HG03575 (cell line): ENCODE data around the gene PABPN1L.

Experiments used
- ATAC-seq: cut with Tn5 transposase; IDR thresholded peaks from one replicate; pipeline ENCODE4 v1.9.1; 2021; ENCODE audit not compliant: unreplicated experiment, insufficient number of reproducible peaks, low FRiP score; ENCODE audit errors: extremely low read depth

Gene PABPN1L

DNA sequence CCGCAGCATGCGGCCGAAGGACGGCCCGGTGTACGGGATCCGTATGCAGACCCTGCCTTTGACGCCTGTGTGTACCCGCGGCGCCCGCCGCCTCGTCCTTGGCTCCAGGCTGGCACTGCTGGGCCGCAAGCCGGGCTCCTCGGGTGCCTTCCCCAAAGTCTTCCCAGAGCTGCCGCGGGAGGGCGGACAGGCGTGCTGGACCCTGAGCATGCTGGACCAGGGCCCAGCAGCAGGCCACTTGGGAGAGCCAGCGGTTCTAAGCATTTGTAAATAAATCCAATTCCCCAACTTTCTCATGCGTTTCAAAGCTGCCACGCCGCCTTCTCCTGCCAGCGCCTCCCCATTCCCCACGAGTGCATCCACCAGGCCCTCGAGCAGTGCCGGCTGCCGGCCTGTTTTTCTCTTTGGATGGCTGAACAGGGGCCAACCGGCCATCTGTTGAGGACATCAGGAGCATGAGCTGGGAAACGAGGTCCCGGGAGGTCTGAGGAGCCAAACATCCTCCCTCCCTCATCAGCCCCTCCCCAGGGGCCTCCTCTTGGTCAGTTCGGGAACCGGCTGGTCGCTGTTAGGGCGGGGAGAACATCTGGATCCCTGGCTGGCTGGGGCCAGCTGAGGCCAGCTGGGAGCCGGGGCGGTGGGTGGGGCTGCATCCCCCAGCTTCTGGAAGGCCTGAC is 20.5 kb upstream of the PABPN1L start:
- ATAC-seq, result no peak

DNA sequence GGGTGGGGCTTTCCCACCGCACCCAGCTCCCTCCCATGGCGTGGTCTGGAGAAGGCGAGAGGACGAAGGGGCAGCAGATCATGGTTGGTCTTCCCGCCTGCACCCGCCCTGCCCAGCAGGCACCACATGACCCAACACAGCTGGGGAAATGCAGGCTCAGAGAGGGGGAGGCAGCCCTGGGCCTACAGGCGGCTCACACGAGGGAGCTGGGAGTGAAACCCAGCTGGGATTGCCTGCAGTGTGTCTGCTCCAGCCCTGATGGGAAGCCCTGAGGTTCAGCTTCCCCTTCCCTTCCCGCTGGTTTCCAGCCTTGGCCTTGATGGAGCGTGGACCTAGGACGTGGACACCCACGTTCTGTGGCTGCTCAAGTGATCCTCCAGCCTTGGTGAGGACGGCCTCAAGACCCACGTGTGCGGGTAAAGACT is 20.0 kb upstream of the PABPN1L start:
- ATAC-seq, result no peak

DNA sequence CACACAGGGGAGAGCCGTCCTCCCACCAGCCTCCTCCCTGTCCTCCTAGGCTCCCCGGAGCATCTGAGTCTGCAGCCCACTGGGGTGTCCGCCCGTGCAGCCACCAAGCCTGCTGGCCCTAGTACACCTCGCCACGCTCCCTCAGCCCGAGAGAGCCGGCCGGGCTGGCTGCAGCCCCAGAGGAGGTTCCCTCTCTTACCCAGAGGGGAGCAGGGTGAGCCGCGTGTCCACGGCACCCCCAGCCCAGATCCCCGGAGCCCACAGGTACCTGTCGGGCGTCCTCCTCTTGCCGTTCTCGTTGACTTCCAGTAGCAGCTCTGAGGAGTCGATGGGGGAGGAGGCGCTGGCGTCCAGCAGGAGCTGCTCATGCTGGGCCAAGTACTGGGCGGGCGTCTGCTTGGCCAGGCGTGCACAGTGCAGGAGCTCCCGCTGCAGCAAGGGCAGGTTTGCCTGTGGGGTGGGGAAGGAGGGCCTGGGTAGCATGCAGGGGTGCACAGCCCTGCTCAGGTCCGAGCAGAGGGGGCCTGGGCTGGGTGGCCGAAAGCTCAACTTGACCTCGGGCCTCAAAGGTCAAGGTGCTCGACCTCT is 19.3 kb upstream of the PABPN1L start:
- no peak for ATAC-seq

DNA sequence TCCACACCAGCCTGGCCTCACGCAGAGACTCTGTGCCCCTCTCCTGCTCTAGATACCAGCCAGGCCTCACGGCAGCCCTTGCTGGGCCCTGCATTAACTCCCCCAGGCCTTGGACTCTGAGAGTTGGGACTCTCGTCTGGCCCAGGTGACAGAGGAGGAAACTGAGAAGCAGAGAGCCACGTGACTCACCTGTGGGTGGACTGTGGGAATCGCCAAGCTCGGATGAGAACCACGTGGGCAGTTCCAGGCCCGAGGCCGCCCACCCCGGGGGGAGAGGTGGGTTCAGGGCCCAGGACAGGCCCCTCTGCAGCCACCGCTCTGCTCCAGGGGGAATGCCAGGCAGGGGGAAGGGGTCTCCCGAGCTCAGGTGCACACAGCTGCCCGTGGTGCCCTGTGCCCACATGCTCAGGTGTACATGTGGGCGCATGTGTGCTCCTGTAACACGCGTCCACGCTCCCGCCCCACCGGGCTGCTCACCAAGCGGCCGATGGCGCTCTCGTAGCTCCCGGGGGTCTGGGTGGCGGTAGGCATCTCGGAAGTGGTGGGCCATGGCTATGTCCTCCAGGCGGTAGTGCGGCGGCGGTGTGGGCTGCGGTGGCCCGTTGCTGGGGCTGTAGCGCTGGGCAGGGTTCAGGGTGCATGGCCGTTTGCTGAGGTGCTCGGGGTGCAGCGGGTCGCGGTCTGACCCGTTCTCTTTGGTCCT is 18.3 kb upstream of the PABPN1L start:
- ATAC-seq, result no peak

DNA sequence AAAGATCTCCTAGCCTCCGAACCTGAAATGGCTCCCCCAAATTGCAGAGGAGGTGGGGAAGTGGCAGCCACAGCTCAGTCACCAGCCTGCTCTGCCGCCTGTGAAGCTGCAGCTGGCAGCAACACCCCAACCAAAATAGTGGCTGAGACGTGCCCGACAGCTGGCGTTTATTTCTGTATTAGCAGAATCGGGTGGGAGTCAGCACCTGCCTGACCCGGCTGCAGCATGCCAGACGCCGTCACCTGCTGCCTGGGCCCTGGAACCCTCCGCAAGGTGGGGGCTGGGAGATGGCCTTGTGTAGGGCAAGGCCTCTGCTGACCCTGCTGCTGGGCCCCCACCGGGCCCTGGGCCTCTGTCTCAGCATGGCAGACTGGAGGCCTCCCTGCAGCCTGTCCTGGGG is 17.5 kb upstream of the PABPN1L start:
- no peak for ATAC-seq

DNA sequence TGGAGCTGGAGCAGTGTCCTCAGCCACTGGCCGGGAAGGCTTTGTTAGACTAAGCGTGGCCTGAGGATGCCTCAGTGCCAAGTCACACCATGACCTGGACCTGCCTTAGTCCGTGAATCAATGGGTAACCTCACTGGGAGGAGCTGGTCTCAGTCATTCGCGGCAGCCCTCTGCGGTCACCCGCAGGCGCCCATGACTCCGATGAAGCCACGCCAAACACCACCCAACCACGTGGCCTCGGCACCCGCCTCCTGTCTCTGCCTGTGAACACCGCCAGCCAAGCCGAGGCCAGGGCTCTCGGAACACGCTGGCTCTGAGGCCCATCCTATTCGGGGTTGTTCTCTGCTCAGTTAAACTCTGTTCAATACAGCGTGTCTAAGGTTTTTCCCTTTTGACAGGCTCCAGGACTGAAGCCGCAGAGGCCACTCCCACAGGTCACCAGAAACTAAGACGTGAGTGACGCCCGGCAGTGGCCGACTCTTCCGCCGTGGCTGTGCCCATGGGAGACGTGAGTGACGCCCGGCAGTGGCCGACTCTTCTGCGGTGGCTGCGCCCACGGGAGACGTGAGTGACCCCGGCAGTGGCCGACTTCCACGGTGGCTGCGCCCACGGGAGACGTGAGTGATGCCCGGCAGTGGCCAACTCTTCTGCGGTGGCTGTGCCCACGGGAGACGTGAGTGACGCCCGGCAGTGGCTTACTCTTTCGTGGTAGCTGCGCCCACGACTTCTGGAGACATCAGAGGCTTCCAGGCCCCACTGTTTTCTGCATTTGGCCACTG is 16.8 kb upstream of the PABPN1L start:
- ATAC-seq, result no peak

DNA sequence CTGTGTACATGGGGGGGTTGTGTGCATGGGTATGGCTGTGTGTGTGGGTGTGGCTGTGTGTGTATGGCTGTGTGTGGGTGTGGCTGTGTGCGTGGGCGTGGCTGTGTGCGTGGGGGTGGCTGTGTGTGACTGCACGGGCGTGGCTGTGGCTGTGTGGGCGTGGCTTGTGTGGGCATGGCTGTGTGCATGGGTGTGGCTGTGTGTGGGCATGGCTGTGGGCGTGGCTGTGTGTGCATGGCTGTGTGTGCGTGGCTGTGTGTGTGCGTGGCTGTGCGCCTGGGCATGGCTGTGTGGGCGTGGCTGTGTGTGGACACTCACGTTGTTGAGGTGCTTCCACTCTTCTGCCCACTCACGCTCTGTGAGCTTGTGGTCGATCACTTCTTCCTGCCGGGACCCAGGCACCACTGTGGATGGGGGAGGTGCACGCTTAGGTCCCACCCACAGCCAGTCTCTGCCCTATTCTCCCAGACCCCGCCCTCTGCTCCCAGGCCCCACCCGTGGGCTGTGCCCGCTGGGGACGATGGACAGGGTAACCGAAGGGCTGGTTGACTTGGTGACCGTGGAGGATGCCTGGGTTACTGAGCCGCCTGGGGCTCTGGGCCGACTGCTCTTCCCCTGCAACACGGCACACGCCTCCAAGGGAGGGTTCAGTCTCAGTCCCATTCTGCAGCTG is 16.0 kb upstream of the PABPN1L start:
- ATAC-seq, result no peak

DNA sequence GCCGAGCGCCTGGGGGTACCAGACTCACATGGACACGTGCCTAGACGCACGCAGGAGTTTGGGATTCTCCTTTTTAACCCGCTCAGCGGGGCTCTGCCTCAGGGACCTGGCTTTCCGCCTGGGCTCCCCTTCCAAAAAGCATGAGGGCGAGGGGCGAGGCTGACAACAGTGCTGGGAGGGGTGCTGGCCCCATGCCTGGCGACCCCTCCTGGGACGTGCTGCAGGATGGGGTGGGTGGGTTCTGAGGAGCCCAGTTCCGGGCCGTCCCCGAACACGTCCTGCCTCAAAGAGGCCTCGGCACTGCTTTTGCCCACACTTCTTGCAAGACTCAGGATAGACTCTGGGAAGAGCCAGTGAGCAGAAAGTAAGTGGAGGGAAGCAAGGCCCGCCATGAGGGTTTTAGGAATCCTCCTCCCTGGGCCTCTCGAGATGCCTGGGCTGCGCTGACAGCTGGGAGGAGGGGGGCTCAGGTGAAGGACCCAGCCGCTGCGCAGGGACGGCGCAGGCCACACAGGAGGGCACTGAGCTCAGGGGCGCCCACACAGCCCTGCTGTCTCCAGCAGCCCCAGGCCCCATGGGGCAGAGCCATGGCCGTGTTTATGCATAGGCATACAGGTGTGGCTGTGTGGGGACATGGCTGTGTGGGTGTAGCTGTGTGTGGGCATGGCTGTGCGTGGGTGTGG is 15.4 kb upstream of the PABPN1L start:
- no peak for ATAC-seq

DNA sequence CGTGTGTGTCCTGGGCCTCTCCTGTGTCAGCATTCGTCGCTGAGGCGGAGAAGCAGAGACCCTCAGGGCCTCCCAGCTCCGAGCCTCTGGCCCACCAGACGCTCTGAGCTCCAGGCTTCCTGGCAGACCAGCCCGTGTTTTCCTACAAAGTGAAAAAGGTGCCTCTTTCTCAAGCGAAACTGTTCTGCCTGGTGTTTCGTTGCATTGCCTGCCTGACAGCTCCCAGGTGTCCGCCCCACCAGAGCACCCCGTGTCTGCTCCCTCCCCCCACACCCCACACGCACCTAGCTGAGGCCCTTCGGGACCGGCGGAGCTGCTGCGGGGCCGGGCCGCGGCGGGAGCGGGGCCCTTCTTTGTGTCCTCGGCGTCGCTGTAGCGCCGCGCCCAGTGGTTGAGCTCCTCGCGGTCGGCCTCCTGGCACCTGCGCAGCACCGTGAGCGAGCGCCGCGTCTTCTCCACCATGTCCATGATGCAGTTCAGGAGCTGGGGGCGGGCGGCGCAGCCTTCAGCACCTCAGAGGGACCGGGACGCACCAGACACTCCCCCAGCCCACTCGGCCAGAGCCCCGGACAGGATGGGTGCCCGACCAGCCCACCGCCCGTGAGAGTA is 14.7 kb upstream of the PABPN1L start:
- ATAC-seq, result no peak

DNA sequence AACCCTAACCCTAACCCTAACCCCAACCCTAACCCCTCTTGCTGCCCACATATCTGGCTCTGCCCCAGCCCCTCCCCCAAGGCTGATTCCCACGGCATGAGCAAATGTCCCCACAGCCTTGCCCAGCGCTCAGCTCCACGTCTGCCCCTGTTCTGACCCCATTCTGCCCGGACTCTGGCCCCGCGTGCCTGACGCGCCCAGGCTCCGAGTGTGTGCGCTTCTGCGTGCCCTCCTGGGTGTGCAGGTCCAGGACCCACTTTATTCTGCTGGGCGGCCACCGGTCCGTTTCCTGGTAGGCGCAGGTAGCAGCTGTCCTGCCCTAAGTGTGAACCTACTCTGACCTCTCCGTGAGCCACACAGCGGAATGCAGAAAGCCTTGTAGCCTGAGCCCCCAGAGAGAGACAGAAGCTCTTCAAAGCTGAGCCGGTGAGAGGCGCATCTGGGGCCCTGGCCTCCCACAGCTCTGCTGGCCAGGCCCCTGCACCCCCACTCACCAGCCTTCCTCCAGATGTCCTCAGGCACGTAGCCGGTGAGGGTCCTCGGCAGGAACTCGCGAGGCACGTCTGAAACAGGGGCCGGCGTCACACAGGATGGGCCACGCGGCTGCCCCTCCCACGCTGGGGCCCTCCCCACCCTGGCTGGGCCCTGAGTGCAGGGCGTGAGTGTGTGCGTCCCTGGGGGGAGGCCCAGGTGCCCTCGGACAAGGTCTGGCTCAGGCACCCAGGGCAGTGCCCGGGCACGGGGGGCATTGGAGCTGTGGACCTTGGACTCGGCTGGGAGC is 14.0 kb upstream of the PABPN1L start:
- ATAC-seq, result no peak

DNA sequence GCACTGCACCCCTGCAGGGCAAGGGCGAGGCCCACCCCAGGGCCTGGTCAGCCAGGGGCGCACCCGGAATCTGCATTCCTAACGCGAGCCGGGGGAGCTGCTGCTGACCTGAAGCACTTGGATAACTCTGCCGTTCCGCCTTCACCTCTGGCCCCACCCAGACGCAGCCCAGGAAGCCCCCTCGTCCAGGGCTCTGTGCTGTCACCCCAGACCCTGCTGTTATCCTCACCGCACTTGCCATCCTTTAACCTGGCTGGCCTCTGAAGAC is 13.3 kb upstream of the PABPN1L start:
- no peak for ATAC-seq

DNA sequence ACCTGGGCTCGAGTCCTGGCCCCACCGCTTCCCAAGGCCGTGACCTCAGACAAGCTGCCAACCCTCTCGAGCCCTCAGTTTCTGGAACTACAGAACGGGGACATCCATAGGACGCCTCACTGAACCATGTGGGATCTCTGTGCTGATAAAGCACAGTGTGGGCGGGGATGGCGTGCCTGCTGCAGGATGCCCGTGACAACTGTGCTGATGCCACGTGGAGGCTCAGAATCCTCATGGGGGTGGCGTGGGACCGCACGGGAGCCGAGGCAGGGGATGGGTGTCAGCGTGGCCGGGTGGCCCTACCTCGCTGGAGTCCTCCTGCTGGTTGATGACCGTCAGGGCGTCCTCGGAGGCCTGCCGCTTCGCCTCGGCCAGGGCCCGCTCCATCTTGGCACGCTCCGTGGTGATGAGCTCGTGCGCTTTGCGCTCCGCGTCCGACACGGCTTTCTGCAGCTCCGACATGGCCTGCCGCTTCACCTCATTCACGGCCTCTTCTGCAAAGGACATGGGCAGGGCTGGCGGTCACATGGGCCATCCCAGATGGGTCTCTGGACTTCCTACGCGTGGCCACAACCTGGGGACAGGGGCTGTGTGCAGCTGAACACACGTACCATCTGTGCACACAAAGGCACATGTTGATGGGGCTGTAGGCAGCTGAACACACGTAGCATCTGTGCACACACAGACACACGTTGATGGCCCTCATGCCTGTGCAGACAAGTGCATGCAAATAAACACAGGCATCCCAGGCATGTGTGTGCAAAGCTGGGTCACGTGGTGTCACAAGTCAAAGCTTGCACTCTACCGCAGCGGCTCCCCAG is 12.7 kb upstream of the PABPN1L start:
- no peak for ATAC-seq

DNA sequence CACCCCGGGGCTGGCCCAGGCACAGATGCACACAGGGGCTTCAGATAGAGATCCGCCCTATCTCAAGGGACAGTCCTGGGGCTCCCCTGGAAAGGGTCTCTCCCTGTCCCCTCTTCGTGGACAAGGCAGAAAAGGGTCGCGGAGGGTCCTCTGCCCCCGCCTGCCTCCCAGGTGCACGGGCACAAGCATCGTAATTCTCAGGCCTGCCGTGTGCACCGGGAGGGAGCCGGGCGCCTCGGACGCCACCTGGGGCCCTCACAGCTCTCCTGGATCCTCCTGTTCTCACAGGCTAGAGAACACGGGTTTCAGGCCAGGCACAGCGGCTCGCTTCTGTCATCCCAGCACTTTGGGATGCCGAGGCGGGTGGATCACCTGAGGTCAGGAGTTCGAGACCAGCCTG is 11.9 kb upstream of the PABPN1L start:
- no peak for ATAC-seq

DNA sequence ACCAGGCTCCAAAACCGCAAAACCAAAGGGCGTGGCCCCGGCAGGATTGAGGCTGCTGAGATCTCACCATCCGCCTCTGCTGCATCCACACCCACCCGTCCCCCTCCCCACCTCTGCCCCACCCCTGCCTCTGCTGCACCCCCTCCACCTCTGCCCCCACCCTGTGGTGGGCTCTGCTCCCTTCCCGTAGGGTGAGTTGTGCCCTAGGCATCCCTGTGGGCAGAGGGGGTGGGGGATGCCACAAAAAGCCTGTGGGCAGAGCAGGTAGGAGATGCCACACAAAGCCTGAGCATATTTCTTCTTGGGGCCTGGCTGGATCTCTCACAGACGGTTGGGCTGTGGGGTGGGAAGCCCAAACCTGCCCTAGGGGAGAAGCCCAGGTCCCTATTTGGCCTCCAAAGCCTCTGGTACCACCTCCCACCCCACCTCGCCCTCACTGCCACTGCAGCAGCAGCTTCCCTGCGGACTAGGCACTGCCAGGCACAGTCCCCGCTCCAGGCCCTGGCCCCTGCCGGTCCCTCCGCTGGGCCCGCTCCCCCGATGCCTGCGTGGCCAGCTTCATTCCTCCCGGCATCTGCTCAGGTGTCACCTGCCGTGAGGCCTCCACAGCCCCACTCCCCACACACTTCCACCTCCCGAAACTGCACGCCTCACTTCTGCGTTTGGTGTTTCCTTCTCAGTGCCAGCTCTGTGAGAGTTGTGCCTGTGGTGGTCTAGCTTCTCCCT is 11.3 kb upstream of the PABPN1L start:
- no peak for ATAC-seq

DNA sequence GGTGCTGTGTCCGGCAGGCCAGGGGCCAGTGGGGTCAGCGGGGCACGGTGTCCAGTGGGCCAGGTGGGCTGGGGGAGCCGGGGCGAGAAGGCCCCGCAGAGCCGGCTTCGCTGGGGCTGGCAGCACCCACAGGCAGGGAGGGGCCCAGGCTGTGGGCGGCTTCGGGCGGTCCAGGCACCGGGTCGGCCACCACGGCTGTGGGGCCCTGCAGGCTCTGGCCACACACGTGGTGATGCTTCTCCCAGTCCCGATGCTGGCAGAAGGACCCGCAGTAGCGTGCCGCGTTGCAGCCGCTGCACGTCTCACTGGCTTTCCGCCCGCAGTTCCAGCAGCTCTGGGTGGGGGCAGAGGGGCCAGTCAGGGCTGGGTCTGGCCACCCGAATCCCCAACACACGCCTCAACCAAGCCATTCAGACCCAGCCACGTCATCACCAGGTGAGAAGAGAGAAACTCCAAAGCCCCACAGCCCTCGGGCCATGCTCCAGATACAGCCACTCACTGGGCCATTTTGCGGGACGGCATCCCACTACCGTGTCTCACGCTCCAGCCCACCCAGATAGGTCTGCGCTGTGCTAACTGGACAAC is 10.6 kb upstream of the PABPN1L start:
- no peak for ATAC-seq

DNA sequence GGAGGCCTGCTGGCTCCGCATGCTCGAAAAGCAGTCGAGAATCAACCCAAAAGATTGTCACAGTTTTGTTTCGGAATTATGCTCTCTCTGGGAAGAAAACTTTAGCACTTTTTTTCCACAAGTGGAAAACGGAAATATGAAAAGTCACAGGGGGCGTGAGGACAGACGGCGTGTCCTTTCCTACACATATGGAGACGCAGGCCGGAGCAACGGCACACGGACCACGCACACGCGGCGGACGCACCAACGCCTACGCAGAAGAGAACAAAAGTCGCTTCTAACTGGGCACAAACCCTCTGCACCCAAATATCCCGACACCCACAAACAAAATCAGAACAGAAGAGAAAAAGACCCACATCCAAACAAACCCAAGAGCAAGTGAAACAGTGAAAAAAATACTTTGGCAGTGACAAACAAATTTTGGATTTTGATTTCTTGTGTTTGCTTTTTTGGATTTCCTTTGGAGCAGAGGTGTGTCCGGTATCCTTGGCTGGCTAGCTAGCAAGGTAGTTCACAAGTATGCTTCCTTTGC is 9.3 kb upstream of the PABPN1L start:
- no peak for ATAC-seq
